Colon (tissue), 2 donors: ENCODE results near the gene TYW3.
"Not testable (repeated sequence)": the region's sequence is repeated elsewhere in the genome, so short reads cannot be mapped to it uniquely, and the experiment has no call there.

Source experiments
- FAIRE-seq: peaks from 2 replicates; lab custom pipeline; 2012; peaks lifted over from hg19 to GRCh38; lab: Jason Lieb, UNC
- donor health status: control.
- donor health status: control.

The TYW3 gene

GRCh38 chr1:74731399-74732052 is 1.4 kb upstream of the TYW3 start:
- FAIRE-seq = no peak

- not testable (repeated sequence) for FAIRE-seq
Observed at GRCh38 chr1:74732071-74732946, 643 bp upstream of the TYW3 start.

- no peak for FAIRE-seq
Observed at GRCh38 chr1:74733604-74734484, 892 bp downstream of the TYW3 start.

- no peak for FAIRE-seq
Observed at GRCh38 chr1:74737333-74737732, 4.4 kb downstream of the TYW3 start.

- not testable (repeated sequence) for FAIRE-seq
Observed at GRCh38 chr1:74740307-74740980, 7.5 kb downstream of the TYW3 start.

- not testable (repeated sequence) for FAIRE-seq
Observed at GRCh38 chr1:74745247-74745646, 12.3 kb downstream of the TYW3 start.

- no peak for FAIRE-seq
Observed at GRCh38 chr1:74748960-74749359, 16.0 kb downstream of the TYW3 start.

GRCh38 chr1:74753104-74753503 is 20.2 kb downstream of the TYW3 start:
- FAIRE-seq = no peak

- no peak for FAIRE-seq
Observed at GRCh38 chr1:74755475-74755874, 22.5 kb downstream of the TYW3 start.

- not testable (repeated sequence) for FAIRE-seq
Observed at GRCh38 chr1:74756650-74757049, 23.7 kb downstream of the TYW3 start.

- FAIRE-seq = no peak
Observed at GRCh38 chr1:74763807-74764206, 30.9 kb downstream of the TYW3 start.

- FAIRE-seq = no peak
Observed at GRCh38 chr1:74766579-74766978, 33.6 kb downstream of the TYW3 start.

GRCh38 chr1:74767490-74767889 is 34.5 kb downstream of the TYW3 start:
- FAIRE-seq = no peak

GRCh38 chr1:74771913-74772515 is 39.1 kb downstream of the TYW3 start:
- FAIRE-seq = peak; percentile 58

- no peak for FAIRE-seq
Observed at GRCh38 chr1:74772945-74773344, 40.0 kb downstream of the TYW3 start.

- no peak for FAIRE-seq
Observed at GRCh38 chr1:74773582-74773981, 40.6 kb downstream of the TYW3 start.

- FAIRE-seq = no peak
Observed at GRCh38 chr1:74775735-74776134, 42.8 kb downstream of the TYW3 start.

GRCh38 chr1:74777525-74777924 is 44.6 kb downstream of the TYW3 start:
- FAIRE-seq = no peak

- no peak for FAIRE-seq
Observed at GRCh38 chr1:74779750-74780149, 46.8 kb downstream of the TYW3 start.

- no peak for FAIRE-seq
Observed at GRCh38 chr1:74780594-74780993, 47.6 kb downstream of the TYW3 start.

GRCh38 chr1:74785944-74786343 is 53.0 kb downstream of the TYW3 start:
- no peak for FAIRE-seq

- FAIRE-seq = no peak
Observed at GRCh38 chr1:74790453-74790852, 57.5 kb downstream of the TYW3 start.
